Testis (tissue), 3 donors: ENCODE data around the gene PDGFB. TPM values are rescaled to one million over a fixed set of nuclear protein-coding genes. Genes with fewer than 3 reads are reported as not detected.

Source experiments
- DNase-seq: peaks from one replicate; pipeline ENCODE4 v3.0.0-alpha.2; 2019
- H3K27ac ChIP-seq, 2 donors: fragments of 200-600 bp; sonication (generic); one replicate each; pipeline ENCODE4 v1.5.1; 2019
- H3K27me3 ChIP-seq: fragments of 200-600 bp; sonication (generic); one replicate; pipeline ENCODE4 v1.5.1; 2019
- H3K36me3 ChIP-seq: fragments of 200-600 bp; sonication (generic); one replicate; pipeline ENCODE4 v1.5.1; 2017; ENCODE audit warnings: low read depth; ENCODE audit errors: missing control alignments
- H3K4me1 ChIP-seq: fragments of 200-600 bp; sonication (generic); one replicate; pipeline ENCODE4 v1.5.1; 2019
- H3K4me3 ChIP-seq, 2 donors: fragments of 200-600 bp; sonication (generic); one replicate each; pipeline ENCODE4 v1.5.1; 2017 to 2019
- H3K9me3 ChIP-seq: fragments of 200-600 bp; sonication (generic); one replicate; pipeline ENCODE4 v1.5.1; 2017
- CTCF ChIP-seq, 3 experiments: fragments of 450-650 bp in 2 of 3; fragments of 200-600 bp in 1 of 3; sonication (generic) in 1 of 3; IDR thresholded peaks; one replicate each; pipeline ENCODE4 v1.5.1; 2016 to 2019; ENCODE audit warnings: antibody characterized with exemption in 3 of 3, mild to moderate bottlenecking in 2 of 3, moderate library complexity in 1 of 3
- POLR2A ChIP-seq: fragments of 450-650 bp; IDR thresholded peaks from one replicate; pipeline ENCODE4 v1.6.1; 2017; ENCODE audit warnings: antibody characterized with exemption, mild to moderate bottlenecking, moderate library complexity
- WGBS, 2 donors: methylation state at CpG; one replicate each; pipeline ENCODE4 v1.1.5; 2018; 5-methylcytosine and 5-hydroxymethylcytosine counted together
- intact Hi-C: fragments of 100-400 bp; cut with DNase I; formaldehyde crosslinking; loops from one replicate; pipeline ENCODE4 v1.15.1; 2023; ENCODE audit warnings: low total_unique reads
- polyA plus RNA-seq: library from polyadenylated mRNA; stranded (reverse); fragments of 350-450 nt; fragmentation: Illumina TruSeq; extraction: RNeasy Lipid Tissue Mini Kit (QIAGEN cat#74804); gene quantifications from one replicate; pipeline ENCODE4 v1.2.3, GENCODE V29; 2014; ENCODE audit warnings: low read depth, low replicate concordance; ENCODE audit not compliant: insufficient read depth
- total RNA-seq, 2 donors: library from RNA; depleted of rRNA; stranded (reverse); fragments of >200 nt; gene quantifications; one replicate each; pipeline ENCODE4 v1.2.3, GENCODE V29; 2016

PDGFB gene
- total and polyA plus RNA-seq, 3 donors from 2014 or later: 7.7 to 13.3 (median 9.8) TPM

DNA sequence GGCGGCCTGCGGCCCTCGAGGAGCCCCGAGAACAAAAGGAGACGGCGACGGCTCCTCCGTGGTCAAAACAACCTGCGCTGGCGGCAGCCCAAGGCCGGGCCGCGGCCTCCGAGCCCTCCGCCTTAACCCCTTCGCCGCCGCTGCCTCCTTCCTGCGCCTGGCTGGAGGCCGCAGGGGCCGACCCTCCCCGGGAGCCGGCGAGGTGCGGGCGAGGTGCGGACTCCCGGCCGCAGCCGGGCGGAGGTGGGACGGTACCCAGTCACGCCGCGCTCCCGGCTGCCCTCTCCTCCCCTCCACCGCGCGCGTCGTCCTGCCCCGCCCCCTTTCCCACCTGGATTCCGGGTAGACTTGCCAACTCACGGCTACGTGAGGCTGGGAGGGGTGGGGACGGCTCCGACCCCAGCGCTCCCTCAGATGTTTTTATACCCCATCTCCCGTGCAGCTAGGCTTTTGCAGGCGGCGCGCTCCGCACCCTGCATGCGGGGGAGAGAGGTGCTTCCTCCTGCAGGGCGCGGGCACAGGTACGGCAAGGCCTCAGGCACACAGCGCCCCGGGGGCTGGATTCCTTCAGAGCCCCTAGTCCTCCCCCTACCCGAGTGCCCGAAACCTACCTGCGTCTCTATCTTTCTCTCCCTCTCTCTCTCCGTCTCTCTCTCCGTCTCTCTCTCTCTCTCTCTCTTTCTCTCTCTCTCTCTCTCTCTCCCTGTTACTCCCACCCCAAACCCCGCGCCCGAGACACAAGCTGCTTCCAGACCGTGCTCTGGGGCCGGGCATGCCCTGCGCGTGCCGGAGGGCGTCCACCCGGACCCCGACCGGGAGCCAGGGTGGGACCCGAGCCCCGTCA lies 2.0 kb downstream of the PDGFB start:
- Histone ChIP-seq H3K4me3 (peak overlapping the region; percentile 53 to 55), H3K36me3 (no peaks in the 10 kb centered on the region), H3K9me3 (no peaks in the 10 kb centered on the region), H3K27ac (peak overlapping the region; percentile 26 to 42), H3K27me3 (no peaks in the 10 kb centered on the region), H3K4me1 (peaks cover 15% of the 10 kb centered on the region)
- intact Hi-C loops: no loop called here
- DNase-seq: no peak
- TF ChIP-seq CTCF (IDR thresholded peaks at IDR 0.05) (no peak), POLR2A (no peak)
- WGBS, 2 donors: 0 to 1% methylated on average over 39 to 65 of the region's 78 CpGs

DNA sequence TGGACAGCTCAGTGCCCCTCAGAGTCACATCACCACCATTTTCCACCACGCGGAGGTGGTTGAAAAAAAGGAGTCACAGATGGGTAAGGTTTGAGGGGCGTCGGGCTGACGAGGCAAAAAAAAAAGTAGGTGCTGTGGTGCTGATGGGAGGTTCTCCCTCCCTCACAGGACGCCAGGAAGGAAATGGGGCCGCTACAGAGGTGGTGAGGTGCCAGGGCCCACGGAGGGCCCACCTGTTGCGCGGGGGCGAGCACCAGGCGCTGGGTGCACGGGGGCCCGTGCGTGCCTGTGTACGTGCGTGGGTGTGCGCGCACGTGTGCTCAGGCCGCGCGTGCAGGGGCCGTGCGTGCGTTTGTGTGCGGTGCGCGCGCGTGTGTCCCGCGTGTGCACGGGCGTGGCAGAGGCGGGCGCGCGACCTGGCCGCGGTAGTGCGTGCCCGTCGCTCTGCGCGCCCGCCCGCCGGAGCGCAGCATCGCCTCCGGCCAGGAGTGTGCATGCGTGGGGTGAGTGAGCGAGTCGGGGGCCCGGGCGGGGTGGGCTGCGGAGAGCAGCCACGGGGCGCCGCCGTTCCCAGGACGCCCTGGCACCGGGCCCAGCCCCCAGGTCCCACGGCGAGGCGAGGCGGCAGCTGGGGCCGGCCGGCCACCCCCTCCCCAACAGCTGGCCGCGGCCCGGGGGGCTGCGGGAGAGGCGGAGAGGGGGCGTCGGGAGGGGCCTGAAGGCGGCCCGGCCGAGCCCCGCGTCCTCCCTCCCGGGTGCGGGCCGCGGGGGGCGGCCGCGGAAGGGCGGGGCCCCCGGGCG lies 2.8 kb downstream of the PDGFB start:
- H3K27ac ChIP-seq: peak overlapping the region in 1 of 2 donors; percentile 26
- DNase-seq: no peak
- 3 to 7% methylated on average over 33 to 36 of the region's 92 CpGs for WGBS, 2 donors
- H3K36me3 ChIP-seq: no peaks in the 10 kb centered on the region
- H3K4me3 ChIP-seq: peak overlapping the region; percentile 53 to 55
- H3K9me3 ChIP-seq: no peaks in the 10 kb centered on the region
- TF ChIP-seq CTCF (IDR thresholded peaks at IDR 0.05) (no peak), POLR2A (no peak)
- intact Hi-C loops: no loop called here
- peaks cover 15% of the 10 kb centered on the region for H3K4me1 ChIP-seq
- no peaks in the 10 kb centered on the region for H3K27me3 ChIP-seq

DNA sequence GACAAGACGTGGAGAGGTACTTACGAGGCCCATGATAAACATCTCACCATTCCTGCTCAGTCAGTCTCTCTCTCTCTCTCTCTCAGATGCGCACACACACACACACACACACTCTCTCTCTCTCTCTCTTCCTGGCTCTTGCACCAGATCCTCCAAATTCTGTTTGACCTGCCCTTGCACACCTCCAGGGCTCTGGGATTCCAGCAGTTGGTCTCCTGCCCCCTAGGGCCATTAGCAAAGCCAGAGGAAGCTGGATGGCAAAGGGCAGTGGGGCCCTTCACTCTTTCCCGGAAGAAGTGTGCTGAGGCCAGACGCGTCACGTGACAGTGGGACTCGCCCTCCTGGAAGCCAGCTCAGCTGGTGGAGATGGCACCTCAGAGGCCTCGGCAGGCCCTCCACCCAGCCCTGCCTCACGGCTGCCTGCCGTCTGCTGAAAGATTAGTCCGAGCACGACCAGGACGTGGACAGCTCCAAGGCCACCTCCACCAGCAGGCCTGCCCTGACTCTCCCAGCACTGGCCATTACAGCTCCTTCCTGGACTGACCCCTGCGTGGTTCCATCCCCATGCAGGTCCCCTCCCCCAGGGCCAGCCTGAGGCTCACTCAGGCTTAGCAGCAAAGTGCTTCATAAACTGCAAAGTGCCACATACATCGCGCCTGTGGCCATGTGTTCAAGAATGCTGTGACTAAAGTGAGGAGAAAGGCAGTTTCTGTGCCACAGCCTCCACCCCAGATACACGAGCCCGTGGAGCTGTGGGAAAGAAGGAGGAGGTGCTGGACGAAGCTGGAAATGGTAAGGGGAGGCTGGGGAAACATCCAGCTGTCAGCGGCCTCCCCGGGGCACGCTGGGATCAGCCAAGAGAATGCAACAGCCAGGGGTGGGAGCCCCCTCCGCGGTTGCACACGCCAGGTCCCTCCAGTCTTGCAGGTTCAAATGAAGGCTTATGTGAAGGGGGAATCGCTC lies 3.7 kb downstream of the PDGFB start:
- WGBS, 2 donors: 38 to 58% methylated on average over 17 to 27 of the region's 27 CpGs
- no peaks in the 10 kb centered on the region for H3K27me3 ChIP-seq
- no peaks in the 10 kb centered on the region for H3K36me3 ChIP-seq
- peak overlapping the region in 1 of 2 donors; percentile 43 for H3K4me3 ChIP-seq
- TF ChIP-seq CTCF (IDR thresholded peaks at IDR 0.05) (no peak), POLR2A (no peak)
- intact Hi-C loops: no loop called here
- H3K9me3 ChIP-seq: no peaks in the 10 kb centered on the region
- DNase-seq: no peak
- peaks cover 15% of the 10 kb centered on the region for H3K4me1 ChIP-seq
- peak overlapping the region in 1 of 2 donors; percentile 50 for H3K27ac ChIP-seq

DNA sequence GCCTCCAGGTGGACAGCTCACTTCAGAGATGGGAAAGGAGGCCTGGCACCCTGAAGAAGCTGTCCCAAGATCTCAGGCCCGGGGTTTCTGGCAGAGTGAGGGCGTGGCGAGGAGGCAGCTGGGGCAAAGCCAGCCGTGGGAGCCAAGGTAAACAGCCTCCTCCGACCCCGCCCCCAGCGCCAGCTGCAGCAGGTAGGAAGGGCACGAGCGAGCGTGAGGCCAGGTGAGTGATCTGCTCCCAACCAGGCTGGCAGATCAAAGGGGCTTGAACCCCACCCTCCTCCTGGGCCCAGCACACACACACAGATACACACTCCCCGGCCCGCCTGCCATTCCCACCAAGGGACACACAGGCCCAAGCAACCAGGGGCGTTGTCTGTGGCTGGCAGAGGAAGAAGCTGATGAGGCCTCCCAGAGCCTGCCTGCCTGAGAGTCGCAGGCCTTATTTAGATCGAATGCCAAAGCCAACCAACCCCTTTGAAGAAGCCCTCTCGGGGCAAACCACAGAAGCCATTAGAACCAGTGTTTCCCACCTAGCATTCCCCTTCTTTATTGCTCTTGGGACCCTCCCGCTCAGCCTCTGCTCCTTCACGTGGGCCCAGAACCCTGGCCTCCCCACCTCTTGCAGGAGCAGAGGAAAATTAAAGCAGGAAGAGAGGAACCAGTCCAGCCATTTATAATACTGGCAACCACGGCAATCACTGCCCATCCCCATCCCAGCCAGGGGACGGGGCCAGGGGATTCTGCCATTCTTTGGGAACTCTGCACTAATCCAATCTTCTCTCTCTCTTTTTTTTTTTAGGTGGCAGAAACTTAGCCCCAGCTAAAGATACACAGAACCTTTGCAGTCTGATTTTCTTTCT lies 5.0 kb downstream of the PDGFB start:
- Histone ChIP-seq H3K36me3 (no peaks in the 10 kb centered on the region), H3K9me3 (no peaks in the 10 kb centered on the region), H3K4me3 (no peak overlapping the region), H3K4me1 (peaks cover 11% of the 10 kb centered on the region), H3K27me3 (no peaks in the 10 kb centered on the region), H3K27ac (peak overlapping the region in 1 of 2 donors; percentile 50)
- intact Hi-C loops: no loop called here
- no peak for DNase-seq
- TF ChIP-seq POLR2A (no peak), CTCF (IDR thresholded peaks at IDR 0.05) (no peak)
- 67 to 90% methylated on average over 15 to 20 of the region's 20 CpGs for WGBS, 2 donors
